ENCODE data around the gene SLC37A1.

- no peak for TF ChIP-seq POLR2A (IDR thresholded peaks at IDR 0.05; ENCODE audit: low read length)
- TF ChIP-seq GATA1 (IDR thresholded peaks at IDR 0.05; ENCODE audit: low read depth, low read length) = no peak
Observed at GRCh38 chr21:42467140-42467983, 46.3 kb upstream of the SLC37A1 start.

Data from erythroblast (primary cell).